ENCODE results near the gene CTDSPL. TPM values are rescaled to one million over a fixed set of nuclear protein-coding genes. Genes with fewer than 3 reads are reported as not detected.

Gene CTDSPL
- total RNA-seq, 1 experiment from 2014 or later = 34.4 TPM

DNA sequence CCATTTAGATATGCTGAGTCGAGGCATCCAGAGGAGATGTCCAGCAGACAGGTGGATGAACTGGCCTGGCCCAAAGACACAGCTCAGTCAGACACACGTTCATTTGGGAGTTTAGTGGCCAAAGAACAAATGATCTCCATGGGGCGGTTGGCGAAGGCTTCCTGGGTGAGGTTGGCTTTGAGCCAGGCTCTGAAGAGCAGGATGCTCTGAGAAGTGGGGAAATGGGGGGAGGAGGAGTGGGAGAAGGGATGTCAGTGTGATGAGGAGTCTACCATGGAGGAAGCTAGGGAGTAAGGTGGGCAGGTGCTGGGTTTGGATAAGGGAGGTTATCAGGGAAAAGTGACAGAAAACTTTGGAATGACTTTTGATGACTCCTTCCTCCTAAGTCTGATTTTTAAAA is 81.4 kb downstream of the CTDSPL start (continued):
- TF ChIP-seq, protein P1, sequence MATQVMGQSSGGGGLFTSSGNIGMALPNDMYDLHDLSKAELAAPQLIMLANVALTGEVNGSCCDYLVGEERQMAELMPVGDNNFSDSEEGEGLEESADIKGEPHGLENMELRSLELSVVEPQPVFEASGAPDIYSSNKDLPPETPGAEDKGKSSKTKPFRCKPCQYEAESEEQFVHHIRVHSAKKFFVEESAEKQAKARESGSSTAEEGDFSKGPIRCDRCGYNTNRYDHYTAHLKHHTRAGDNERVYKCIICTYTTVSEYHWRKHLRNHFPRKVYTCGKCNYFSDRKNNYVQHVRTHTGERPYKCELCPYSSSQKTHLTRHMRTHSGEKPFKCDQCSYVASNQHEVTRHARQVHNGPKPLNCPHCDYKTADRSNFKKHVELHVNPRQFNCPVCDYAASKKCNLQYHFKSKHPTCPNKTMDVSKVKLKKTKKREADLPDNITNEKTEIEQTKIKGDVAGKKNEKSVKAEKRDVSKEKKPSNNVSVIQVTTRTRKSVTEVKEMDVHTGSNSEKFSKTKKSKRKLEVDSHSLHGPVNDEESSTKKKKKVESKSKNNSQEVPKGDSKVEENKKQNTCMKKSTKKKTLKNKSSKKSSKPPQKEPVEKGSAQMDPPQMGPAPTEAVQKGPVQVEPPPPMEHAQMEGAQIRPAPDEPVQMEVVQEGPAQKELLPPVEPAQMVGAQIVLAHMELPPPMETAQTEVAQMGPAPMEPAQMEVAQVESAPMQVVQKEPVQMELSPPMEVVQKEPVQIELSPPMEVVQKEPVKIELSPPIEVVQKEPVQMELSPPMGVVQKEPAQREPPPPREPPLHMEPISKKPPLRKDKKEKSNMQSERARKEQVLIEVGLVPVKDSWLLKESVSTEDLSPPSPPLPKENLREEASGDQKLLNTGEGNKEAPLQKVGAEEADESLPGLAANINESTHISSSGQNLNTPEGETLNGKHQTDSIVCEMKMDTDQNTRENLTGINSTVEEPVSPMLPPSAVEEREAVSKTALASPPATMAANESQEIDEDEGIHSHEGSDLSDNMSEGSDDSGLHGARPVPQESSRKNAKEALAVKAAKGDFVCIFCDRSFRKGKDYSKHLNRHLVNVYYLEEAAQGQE (IDR thresholded peaks at IDR 0.05; ENCODE audit: low read depth) = no peak

DNA sequence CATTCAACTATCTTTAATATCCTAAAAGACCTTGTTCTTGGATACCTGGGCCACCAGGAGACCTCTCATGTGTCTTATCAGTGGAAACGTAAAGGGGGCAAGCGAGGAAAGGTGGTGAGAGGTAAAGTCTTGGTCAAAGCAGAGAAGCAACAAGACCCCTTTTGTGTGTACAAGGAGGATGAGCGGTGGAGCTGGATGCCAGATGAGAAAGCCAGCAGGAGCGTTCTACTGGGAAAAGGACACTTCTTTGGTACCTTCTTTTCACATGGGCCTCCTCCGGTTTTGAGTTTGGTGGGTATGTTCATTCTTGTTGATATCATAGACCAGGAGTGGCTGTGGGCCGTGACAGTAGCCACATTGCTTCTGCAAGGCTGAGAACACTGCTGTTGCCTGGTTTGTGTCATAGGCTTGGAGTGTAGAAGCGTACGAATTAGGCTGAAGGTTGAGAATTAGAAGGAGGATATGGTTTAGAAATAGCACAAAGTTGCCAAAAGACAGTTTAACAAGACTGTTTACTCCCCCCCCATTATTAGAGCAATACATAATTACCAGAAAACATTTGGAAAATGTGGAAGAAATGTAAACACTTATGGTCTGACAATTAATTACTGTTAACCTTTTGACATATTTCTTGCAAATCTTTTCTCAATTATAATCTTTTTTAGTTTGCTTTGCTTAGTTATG is 82.1 kb downstream of the CTDSPL start:
- CTCF ChIA-PET = interaction anchor here (1.1 kb wide), 1 partner anchor 31 kb away, joined by 3 read pairs; no protein-coding TSS in a partner anchor
- Histone ChIP-seq H3K79me2 (ENCODE audit: insufficient read depth, low read length) (no peaks in the 10 kb centered on the region), H3K9me3 (ENCODE audit: control insufficient read depth in 1 of 2, insufficient read depth in 1 of 2, low read depth in 1 of 2, low read length in 2 of 2) (no peaks in the 10 kb centered on the region)

More for the DNA sequence above, 82.1 kb downstream of the CTDSPL start:
- Histone ChIP-seq H3K9ac (ENCODE audit: low read length) (no peak overlapping the region), H3K4me3 (replicated peaks in 1 of 2; ENCODE audit: low read depth in 1 of 2, low read length in 2 of 2) (no peak overlapping the region), H3K27me3 (ENCODE audit: insufficient read depth, low read length) (no peaks in the 10 kb centered on the region), H4K20me1 (ENCODE audit: insufficient read depth) (no peaks in the 10 kb centered on the region), H3K27ac (ENCODE audit: low read depth, low read length) (no peak overlapping the region; the same call in 1 of the 2 replicates), H3K36me3 (ENCODE audit: control insufficient read depth in 1 of 2, insufficient read depth in 2 of 2, low read length in 2 of 2) (no peaks in the 10 kb centered on the region), H2AFZ (ENCODE audit: low read depth, low read length, poor library complexity, severe bottlenecking) (no peak overlapping the region), H3K4me1 (ENCODE audit: control insufficient read depth in 1 of 2, insufficient read depth in 2 of 2, low read length in 2 of 2) (peaks cover 56 to 58% of the 10 kb centered on the region in 2 experiments), H3K9me2 (ENCODE audit: insufficient read depth) (no peaks in the 10 kb centered on the region), H3K4me2 (ENCODE audit: low read length) (no peak overlapping the region)
- DNase-seq (ENCODE audit: low read depth, low spot score) (no peak), ATAC-seq (no peak)
- RAD21 ChIA-PET (ENCODE audit: low non-redundant PET in 1 of 2, low total read pairs in 2 of 2, uncharacterized antibody in 2 of 2, unreplicated experiment in 2 of 2) = no interaction called here
- TF ChIP-seq FOSL1 (IDR thresholded peaks at IDR 0.05; ENCODE audit: low read depth) (no peak), ZFX (IDR thresholded peaks at IDR 0.05) (no peak), EGR1 (IDR thresholded peaks at IDR 0.05; ENCODE audit: low read depth) (no peak), ZNF274 (IDR thresholded peaks at IDR 0.05; ENCODE audit: low read depth, low read length) (no peak), YY1 (IDR thresholded peaks at IDR 0.05; ENCODE audit: extremely low read depth, insufficient replicate concordance, low read depth, low read length) (no peak), CEBPB (IDR thresholded peaks at IDR 0.05; ENCODE audit: low read depth) (no peak), JUND (IDR thresholded peaks at IDR 0.05) (no peak), EZH2phosphoT487 (IDR thresholded peaks at IDR 0.05; ENCODE audit: borderline replicate concordance) (no peak), ZBTB33 (IDR thresholded peaks at IDR 0.05; ENCODE audit: extremely low read depth, insufficient replicate concordance, low read length) (no peak)
- TF ChIP-seq, protein P1 (IDR thresholded peaks at IDR 0.05; ENCODE audit: low read depth) = no peak
- TF ChIP-seq, protein P2, sequence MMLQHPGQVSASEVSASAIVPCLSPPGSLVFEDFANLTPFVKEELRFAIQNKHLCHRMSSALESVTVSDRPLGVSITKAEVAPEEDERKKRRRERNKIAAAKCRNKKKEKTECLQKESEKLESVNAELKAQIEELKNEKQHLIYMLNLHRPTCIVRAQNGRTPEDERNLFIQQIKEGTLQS (IDR thresholded peaks at IDR 0.05) = no peak
- BruUV-seq (replicated peaks) = no TSS peak
- intact Hi-C loops (cut with micrococcal nuclease) = no loop called here
- POLR2A ChIA-PET = no interaction called here

Measured in HCT116 (cell line).